Fibroblast of lung (primary cell): ENCODE data around the gene CLNK.

ENCODE experiments used
- EZH2 ChIP-seq: IDR thresholded peaks from 2 replicates; pipeline ENCODE4 v1.5.1; 2012; ENCODE audit warnings: low read length, control low read depth, mild to moderate bottlenecking; ENCODE audit errors: missing control alignments
- TF ChIP-seq, protein P1 (sequence below), 2 donors: IDR thresholded peaks in 1 of 2; conservative IDR thresholded peaks in 1 of 2; 1 replicate in 1 of 2; 2 replicates in 1 of 2; pipeline ENCODE4 v1.5.1; 2011 to 2012; ENCODE audit warnings: low read length in 2 of 2, control low read depth in 1 of 2, inconsistent platforms in 1 of 2, low read depth in 1 of 2, mild to moderate bottlenecking in 1 of 2

DNA sequence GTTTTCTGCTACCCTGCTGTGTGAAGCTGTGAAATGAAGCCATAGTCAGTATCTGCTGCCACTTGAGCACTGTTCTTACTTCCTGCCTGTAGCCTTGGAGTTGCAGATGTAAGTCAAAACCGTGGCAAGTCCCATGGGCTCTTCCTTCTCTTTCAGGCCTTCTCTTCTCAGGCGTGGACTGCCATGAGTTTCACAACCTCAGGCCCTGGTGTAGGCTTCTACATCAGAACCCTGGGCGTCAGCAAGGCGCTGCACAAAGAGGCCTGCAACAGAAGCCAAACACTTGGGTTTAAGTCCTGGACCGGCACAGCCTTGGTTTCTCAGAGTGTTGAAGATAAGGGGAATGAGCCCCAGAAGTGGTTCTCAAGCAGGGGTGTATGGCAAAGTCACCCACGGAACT, 229.8 kb downstream of the CLNK start:
- TF ChIP-seq, protein P1, sequence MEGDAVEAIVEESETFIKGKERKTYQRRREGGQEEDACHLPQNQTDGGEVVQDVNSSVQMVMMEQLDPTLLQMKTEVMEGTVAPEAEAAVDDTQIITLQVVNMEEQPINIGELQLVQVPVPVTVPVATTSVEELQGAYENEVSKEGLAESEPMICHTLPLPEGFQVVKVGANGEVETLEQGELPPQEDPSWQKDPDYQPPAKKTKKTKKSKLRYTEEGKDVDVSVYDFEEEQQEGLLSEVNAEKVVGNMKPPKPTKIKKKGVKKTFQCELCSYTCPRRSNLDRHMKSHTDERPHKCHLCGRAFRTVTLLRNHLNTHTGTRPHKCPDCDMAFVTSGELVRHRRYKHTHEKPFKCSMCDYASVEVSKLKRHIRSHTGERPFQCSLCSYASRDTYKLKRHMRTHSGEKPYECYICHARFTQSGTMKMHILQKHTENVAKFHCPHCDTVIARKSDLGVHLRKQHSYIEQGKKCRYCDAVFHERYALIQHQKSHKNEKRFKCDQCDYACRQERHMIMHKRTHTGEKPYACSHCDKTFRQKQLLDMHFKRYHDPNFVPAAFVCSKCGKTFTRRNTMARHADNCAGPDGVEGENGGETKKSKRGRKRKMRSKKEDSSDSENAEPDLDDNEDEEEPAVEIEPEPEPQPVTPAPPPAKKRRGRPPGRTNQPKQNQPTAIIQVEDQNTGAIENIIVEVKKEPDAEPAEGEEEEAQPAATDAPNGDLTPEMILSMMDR (conservative IDR thresholded peaks at IDR 0.05 in 1 of 2, IDR thresholded peaks at IDR 0.05 in 1 of 2; ENCODE audit: low read depth in 1 of 2, low read length in 2 of 2) = no peak
- no peak for TF ChIP-seq EZH2
